OCI-LY7 (cell line): ENCODE results near the gene NEDD1. TPM values are rescaled to one million over a fixed set of nuclear protein-coding genes. Genes with fewer than 3 reads are reported as not detected.

Source experiments
- BruUV-seq: library from RNA; stranded (reverse); fragments of 400-500 nt; replicated peaks from 2 replicates; lab custom pipeline; 2021; lab: Mats Ljungman, UMichigan
- CTCF ChIA-PET: fragments of 300-600 bp; sonication (Branson Sonifier 250); formaldehyde crosslinking; loops from one replicate; lab custom pipeline; 2022; ENCODE audit warnings: antibody characterized with exemption; ENCODE audit not compliant: unreplicated experiment; lab: Charles Lee
- POLR2A ChIA-PET: fragments of 300-600 bp; sonication (Branson Sonifier 250); formaldehyde crosslinking; loops from one replicate; lab custom pipeline; 2022; ENCODE audit warnings: antibody characterized with exemption; lab: Charles Lee
- DNase-seq: peaks from one replicate; pipeline ENCODE4 v3.0.0-alpha.2; 2015; ENCODE audit warnings: low spot score
- H2AFZ ChIP-seq: fragments of 200-600 bp; sonication (generic), shearing (Covaris generic); 2 replicates; pipeline ENCODE4 v1.6.1; 2014; ENCODE audit warnings: mild to moderate bottlenecking, antibody characterized with exemption, low read length, moderate library complexity
- H3K27ac ChIP-seq: fragments of 200-600 bp; sonication (generic); 2 replicates; pipeline ENCODE4 v1.5.1; 2014; ENCODE audit warnings: mixed run types, low read depth, mild to moderate bottlenecking, moderate library complexity, low read length, inconsistent platforms; ENCODE audit not compliant: poor library complexity, severe bottlenecking
- H3K36me3 ChIP-seq: fragments of 200-600 bp; sonication (generic); 2 replicates; pipeline ENCODE4 v1.6.1; 2014; ENCODE audit warnings: mild to moderate bottlenecking, antibody characterized with exemption, low read length, moderate library complexity, mixed read lengths; ENCODE audit not compliant: insufficient read depth
- H3K4me1 ChIP-seq: fragments of 200-600 bp; sonication (generic); 2 replicates; pipeline ENCODE4 v1.5.1; 2014; ENCODE audit warnings: mild to moderate bottlenecking, low read length; ENCODE audit not compliant: insufficient read depth, poor library complexity, severe bottlenecking
- H3K4me2 ChIP-seq: fragments of 200-600 bp; sonication (generic); 2 replicates; pipeline ENCODE4 v1.6.1; 2014; ENCODE audit warnings: mild to moderate bottlenecking, low read length
- H3K4me3 ChIP-seq: fragments of 200-600 bp; sonication (generic); 2 replicates; pipeline ENCODE4 v1.5.1; 2014; ENCODE audit warnings: mild to moderate bottlenecking, low read depth, low read length; ENCODE audit not compliant: poor library complexity, severe bottlenecking
- H3K79me2 ChIP-seq: fragments of 200-600 bp; sonication (generic); 2 replicates; pipeline ENCODE4 v1.6.1; 2016; ENCODE audit warnings: low read depth, mild to moderate bottlenecking, low read length, moderate library complexity, mixed read lengths; ENCODE audit not compliant: insufficient read depth
- H3K9me2 ChIP-seq: fragments of 200-600 bp; sonication (generic); 2 replicates; pipeline ENCODE4 v1.6.1; 2016; ENCODE audit warnings: mild to moderate bottlenecking, low read length, mixed read lengths; ENCODE audit not compliant: insufficient read depth
- H3K9me3 ChIP-seq: fragments of 200-600 bp; sonication (generic); 2 replicates; pipeline ENCODE4 v1.6.1; 2014; ENCODE audit warnings: mild to moderate bottlenecking, mixed run types, low read length, mixed read lengths
- H4K20me1 ChIP-seq: fragments of 200-600 bp; sonication (generic); 2 replicates; pipeline ENCODE4 v1.6.1; 2014; ENCODE audit warnings: mild to moderate bottlenecking, antibody characterized with exemption, low read length, moderate library complexity, mixed read lengths; ENCODE audit not compliant: insufficient read depth
- CTCF ChIP-seq: fragments of 200-600 bp; sonication (generic); conservative IDR thresholded peaks from 2 replicates; pipeline ENCODE4 v1.5.1; 2014; ENCODE audit warnings: mild to moderate bottlenecking, antibody characterized with exemption, low read length, moderate library complexity, mixed read lengths
- EZH2phosphoT487 ChIP-seq: fragments of 200-600 bp; sonication (generic); IDR thresholded peaks from 2 replicates; pipeline ENCODE4 v1.6.1; 2018; ENCODE audit warnings: low read depth, borderline replicate concordance, mild to moderate bottlenecking, mixed run types, antibody characterized with exemption, low read length, moderate library complexity, mixed read lengths
- intact Hi-C: fragments of 100-400 bp; cut with micrococcal nuclease; formaldehyde crosslinking; loops from one replicate; pipeline ENCODE4 v1.10.0; 2022; ENCODE audit not compliant: unreplicated experiment
- total RNA-seq, 2 experiments: library from RNA; depleted of rRNA in 1 of 2; stranded (reverse); fragments of >200 nt in 1 of 2; shearing (Covaris generic) in 1 of 2; gene quantifications; 2 replicates each; pipeline ENCODE4 v1.2.3, GENCODE V29; 2014 to 2022

NEDD1 gene
- total RNA-seq, 2 experiments from 2014 or later: 32.8 to 39.2 TPM

GRCh38 chr12:96880220-96880619 is 26.8 kb upstream of the NEDD1 start:
- Histone ChIP-seq H3K9me2 (no peaks in the 10 kb centered on the region), H3K79me2 (no peaks in the 10 kb centered on the region), H3K36me3 (no peaks in the 10 kb centered on the region), H3K4me1 (no peaks in the 10 kb centered on the region), H2AFZ (no peak overlapping the region), H3K4me2 (no peak overlapping the region), H3K27ac (no peak overlapping the region), H3K4me3 (no peak overlapping the region), H3K9me3 (no peaks in the 10 kb centered on the region), H4K20me1 (no peaks in the 10 kb centered on the region)
- TF ChIP-seq CTCF: no peak
- TF ChIP-seq EZH2phosphoT487: no peak
- intact Hi-C loops: no loop called here
- POLR2A ChIA-PET: no interaction called here
- BruUV-seq: no TSS peak
- CTCF ChIA-PET: no interaction called here
- DNase-seq: no peak

GRCh38 chr12:96881608-96882007 is 25.4 kb upstream of the NEDD1 start:
- intact Hi-C loops: no loop called here
- no peak for TF ChIP-seq CTCF
- TF ChIP-seq EZH2phosphoT487: no peak
- Histone ChIP-seq H3K4me1 (no peaks in the 10 kb centered on the region), H3K9me2 (no peaks in the 10 kb centered on the region), H3K27ac (no peak overlapping the region), H4K20me1 (no peaks in the 10 kb centered on the region), H3K36me3 (no peaks in the 10 kb centered on the region), H2AFZ (no peak overlapping the region), H3K79me2 (no peaks in the 10 kb centered on the region), H3K4me3 (no peak overlapping the region), H3K9me3 (no peaks in the 10 kb centered on the region), H3K4me2 (no peak overlapping the region)
- no TSS peak for BruUV-seq
- DNase-seq: no peak
- ChIA-PET CTCF (no interaction called here), POLR2A (no interaction called here)

GRCh38 chr12:96882862-96883261 is 24.2 kb upstream of the NEDD1 start:
- Histone ChIP-seq H2AFZ (no peak overlapping the region), H3K4me3 (no peak overlapping the region), H3K79me2 (no peaks in the 10 kb centered on the region), H3K9me3 (no peaks in the 10 kb centered on the region), H3K4me2 (no peak overlapping the region), H3K4me1 (no peaks in the 10 kb centered on the region), H3K27ac (no peak overlapping the region), H3K36me3 (no peaks in the 10 kb centered on the region), H4K20me1 (no peaks in the 10 kb centered on the region), H3K9me2 (no peaks in the 10 kb centered on the region)
- BruUV-seq: no TSS peak
- ChIA-PET CTCF (no interaction called here), POLR2A (interaction anchor here (1.2 kb wide), 1 partner anchor 17 kb away, joined by 4 read pairs; no protein-coding TSS in a partner anchor)
- intact Hi-C loops: no loop called here
- DNase-seq: no peak
- TF ChIP-seq CTCF (no peak), EZH2phosphoT487 (no peak)
